CD14-positive monocyte (primary cell): ENCODE results near the gene FGFR2. TPM values are rescaled to one million over a fixed set of nuclear protein-coding genes. Genes with fewer than 3 reads are reported as not detected.

Experiments used
- DNase-seq, 3 donors: peaks; one replicate each; pipeline ENCODE4 v3.0.0-alpha.2; 2011 to 2022
- H2AFZ ChIP-seq: 2 replicates; pipeline ENCODE4 v1.6.0; 2012; ENCODE audit warnings: mild to moderate bottlenecking, low read depth, low read length, inconsistent platforms; ENCODE audit not compliant: insufficient read depth, poor library complexity, severe bottlenecking
- H3K27ac ChIP-seq, 2 donors: 1 replicate in 1 of 2; 2 replicates in 1 of 2; pipeline ENCODE4 v1.5.1; 2012 to 2013; ENCODE audit warnings: low read length in 2 of 2, control low read depth in 1 of 2, inconsistent platforms in 1 of 2, low read depth in 1 of 2, mild to moderate bottlenecking in 1 of 2
- H3K27me3 ChIP-seq, 2 donors: one replicate each; pipeline versions ENCODE4 v1.6.0 to v1.6.1; 2011 to 2013; ENCODE audit warnings: low read length in 2 of 2; ENCODE audit not compliant: control insufficient read depth in 2 of 2, insufficient read depth in 2 of 2
- H3K36me3 ChIP-seq, 2 donors: replicated peaks in 1 of 2; 1 replicate in 1 of 2; 2 replicates in 1 of 2; pipeline versions ENCODE4 v1.5.1 to v1.6.1; 2012 to 2013; ENCODE audit warnings: low read length in 2 of 2, control low read depth in 1 of 2, inconsistent platforms in 1 of 2, mild to moderate bottlenecking in 1 of 2; ENCODE audit not compliant: insufficient read depth in 2 of 2, control insufficient read depth in 1 of 2
- H3K4me1 ChIP-seq, 2 donors: 1 replicate in 1 of 2; 2 replicates in 1 of 2; pipeline versions ENCODE4 v1.5.1 to v1.6.1; 2012 to 2013; ENCODE audit warnings: low read length in 2 of 2, control low read depth in 1 of 2, inconsistent platforms in 1 of 2, mild to moderate bottlenecking in 1 of 2, moderate library complexity in 1 of 2; ENCODE audit not compliant: insufficient read depth in 2 of 2, control insufficient read depth in 1 of 2
- H3K4me2 ChIP-seq: replicated peaks from 2 replicates; pipeline ENCODE3; 2012; ENCODE audit warnings: low read length, moderate library complexity, mild to moderate bottlenecking; ENCODE audit not compliant: poor library complexity, severe bottlenecking; ENCODE audit errors: extremely low read depth
- H3K4me3 ChIP-seq, 3 experiments: fragments of 200-600 bp in 1 of 3; sonication (generic) in 1 of 3; replicated peaks in 1 of 3; 1 replicate in 2 of 3; 2 replicates in 1 of 3; pipeline ENCODE4 v1.5.1; 2011 to 2013; ENCODE audit warnings: low read length in 3 of 3, mild to moderate bottlenecking in 3 of 3, control low read depth in 2 of 3, low read depth in 2 of 3, inconsistent platforms in 1 of 3, moderate library complexity in 1 of 3
- H3K79me2 ChIP-seq: 2 replicates; pipeline ENCODE4 v1.6.0; 2012; ENCODE audit warnings: mild to moderate bottlenecking, control low read depth, inconsistent platforms, low read length, moderate library complexity; ENCODE audit not compliant: insufficient read depth
- H3K9ac ChIP-seq: 2 replicates; pipeline ENCODE4 v1.6.0; 2017; ENCODE audit warnings: low read length, mild to moderate bottlenecking; ENCODE audit not compliant: insufficient read depth, poor library complexity, severe bottlenecking
- H3K9me3 ChIP-seq, 2 donors: replicated peaks in 1 of 2; 1 replicate in 1 of 2; 2 replicates in 1 of 2; pipeline versions ENCODE4 v1.5.1 to v1.6.1; 2012 to 2013; ENCODE audit warnings: low read length in 2 of 2, control low read depth in 1 of 2; ENCODE audit not compliant: control insufficient read depth in 1 of 2, insufficient read depth in 1 of 2
- H4K20me1 ChIP-seq: 2 replicates; pipeline ENCODE4 v1.6.0; 2012; ENCODE audit warnings: mild to moderate bottlenecking, low read length, control low read depth, moderate library complexity; ENCODE audit not compliant: insufficient read depth
- H3K27ac Mint-ChIP-seq, 7 donors: one replicate each; pipeline ENCODE4 v1.8.0; 2020; ENCODE audit warnings: mild to moderate bottlenecking in 7 of 7, mixed read lengths in 7 of 7, moderate library complexity in 6 of 7, inconsistent platforms in 2 of 7
- H3K27me3 Mint-ChIP-seq, 3 donors: one replicate each; pipeline ENCODE4 v1.8.0; 2021 to 2022; ENCODE audit warnings: low read depth in 3 of 3, mild to moderate bottlenecking in 3 of 3, mixed read lengths in 3 of 3, moderate library complexity in 3 of 3, inconsistent platforms in 1 of 3
- H3K36me3 Mint-ChIP-seq, 2 donors: one replicate each; pipeline ENCODE4 v1.8.0; 2020; ENCODE audit warnings: mixed read lengths in 2 of 2, inconsistent platforms in 1 of 2, mild to moderate bottlenecking in 1 of 2
- H3K4me1 Mint-ChIP-seq: one replicate; pipeline ENCODE4 v1.8.0; 2020; ENCODE audit warnings: mild to moderate bottlenecking, mixed read lengths
- H3K4me3 Mint-ChIP-seq, 2 donors: one replicate each; pipeline ENCODE4 v1.8.0; 2020; ENCODE audit warnings: mild to moderate bottlenecking in 2 of 2, mixed read lengths in 2 of 2, moderate library complexity in 1 of 2
- H3K9me3 Mint-ChIP-seq, 7 donors: one replicate each; pipeline ENCODE4 v1.8.0; 2020 to 2022; ENCODE audit warnings: mixed read lengths in 7 of 7, mild to moderate bottlenecking in 6 of 7, moderate library complexity in 6 of 7, inconsistent platforms in 2 of 7
- CTCF ChIP-seq: fragments of 200-600 bp; IDR thresholded peaks from one replicate; pipeline ENCODE4 v1.8.0; 2022; ENCODE audit warnings: antibody characterized with exemption, mild to moderate bottlenecking
- WGBS: methylation state at CpG from one replicate; pipeline ENCODE4 v1.1.5; 2013; ENCODE audit warnings: missing lambda C conversion rate; ENCODE audit not compliant: insufficient coverage; 5-methylcytosine and 5-hydroxymethylcytosine counted together
- intact Hi-C, 2 donors: fragments of 100-400 bp; cut with micrococcal nuclease; formaldehyde crosslinking; loops; one replicate each; pipeline versions ENCODE4 v1.15.0 to v1.15.1; 2023
- polyA plus RNA-seq, 3 donors: library from polyadenylated mRNA; depleted of rRNA in 1 of 3; unstranded in 2 of 3; stranded (reverse) in 1 of 3; fragments of 300-500 nt in 2 of 3; fragments of >200 nt in 1 of 3; fragmentation: Illumina TruSeq in 2 of 3; gene quantifications; 1 replicate in 2 of 3; 2 replicates in 1 of 3; pipeline ENCODE4 v1.2.3, GENCODE V29; 2012 to 2021

FGFR2 gene
- polyA plus RNA-seq, 3 donors, result not detected

DNA sequence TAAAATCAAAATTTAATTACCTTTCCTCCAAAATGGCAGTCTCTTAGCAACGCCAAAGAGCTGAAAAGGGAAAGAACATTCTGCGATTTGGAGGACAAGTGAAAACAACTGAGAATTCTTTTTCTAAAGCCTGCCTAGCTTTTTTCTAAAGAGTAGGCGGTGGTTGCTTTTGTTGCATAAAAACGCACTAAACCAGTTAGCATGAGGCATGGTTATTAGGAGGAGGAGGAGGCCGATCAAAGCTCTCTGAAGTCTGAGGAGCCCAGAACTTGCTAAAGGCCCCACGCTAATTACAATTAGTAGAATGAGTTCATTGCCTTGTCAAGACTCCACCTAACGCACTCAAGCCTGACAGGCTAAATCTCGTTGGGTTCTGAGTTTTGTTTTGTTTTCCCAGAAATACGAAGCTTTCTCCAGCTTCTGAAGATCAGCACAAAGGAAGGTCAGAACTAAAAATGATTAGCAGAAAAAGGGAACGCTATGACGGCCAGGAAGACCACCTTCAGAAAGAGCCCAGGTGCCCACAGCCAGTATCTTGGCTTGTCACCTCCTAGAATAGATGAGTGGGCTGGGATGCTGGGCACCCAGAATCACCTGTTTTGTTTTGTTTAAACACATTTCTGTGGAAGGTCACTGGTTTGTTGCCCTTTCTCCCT lies 72.0 kb downstream of the FGFR2 start:
- Histone ChIP-seq H3K4me2 (no peak overlapping the region), H2AFZ (no peak overlapping the region), H3K27ac (no peak overlapping the region), H4K20me1 (no peaks in the 10 kb centered on the region), H3K9ac (no peak overlapping the region), H3K36me3 (no peaks in the 10 kb centered on the region), H3K4me1 (peaks cover 0 to 4% of the 10 kb centered on the region in 2 donors), H3K27me3 (no peaks in the 10 kb centered on the region), H3K9me3 (no peaks in the 10 kb centered on the region), H3K79me2 (no peaks in the 10 kb centered on the region), H3K4me3 (no peak overlapping the region)
- TF ChIP-seq CTCF, result no peak
- Mint-ChIP-seq H3K9me3 (peaks cover 0 to 4% (median 0%) of the 10 kb centered on the region in 7 donors), H3K36me3 (no peaks in the 10 kb centered on the region), H3K27me3 (peaks cover 0 to 5% (median 3%) of the 10 kb centered on the region in 3 donors), H3K4me3 (peak overlapping the region in 1 of 2 donors; percentile 5), H3K27ac (no peak overlapping the region), H3K4me1 (peaks cover 6% of the 10 kb centered on the region)
- no peak for DNase-seq
- WGBS, result 75% methylated on average over 10 of the region's 11 CpGs
- intact Hi-C loops, result no loop called here

DNA sequence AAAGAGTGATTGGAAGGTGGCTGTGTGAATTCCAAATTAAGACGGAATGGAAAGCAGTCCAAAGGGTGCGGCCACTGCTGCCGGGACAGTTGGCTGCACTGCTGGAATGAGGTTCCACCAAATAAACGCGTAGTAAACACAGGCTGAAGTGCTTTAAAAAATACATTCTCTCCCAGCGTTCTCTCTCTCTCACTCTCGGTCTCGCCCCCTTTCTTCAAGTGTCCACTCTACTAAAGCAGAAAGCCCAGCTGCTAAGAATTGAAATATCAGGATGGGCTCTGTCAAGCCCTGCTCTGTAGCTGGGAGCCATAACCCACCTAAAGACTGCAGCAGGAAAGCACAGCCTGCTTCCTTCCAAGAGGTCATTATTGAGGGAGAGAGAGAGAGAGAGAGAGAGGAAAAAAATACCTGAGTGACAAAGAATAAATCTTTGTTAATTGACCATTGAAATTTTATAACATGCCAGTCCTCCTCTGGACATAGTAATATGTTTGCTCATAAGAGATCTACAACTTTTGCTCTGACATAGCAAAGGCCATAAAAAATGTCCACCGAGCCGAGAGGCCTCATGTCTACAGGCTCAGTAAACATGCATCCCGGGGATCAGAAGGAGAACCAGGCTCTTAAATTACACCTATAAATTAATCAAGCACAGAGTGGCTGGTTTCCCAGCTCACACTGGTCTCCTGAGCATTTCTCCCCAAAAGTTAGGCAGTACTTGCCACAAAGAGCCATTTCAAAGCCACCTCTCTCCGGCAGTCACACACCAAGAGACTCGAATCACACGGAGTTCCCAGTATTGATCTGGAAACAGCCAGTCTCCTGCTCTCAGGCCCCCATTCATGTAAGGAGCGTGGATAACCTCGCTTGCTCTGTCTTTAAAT lies 72.8 kb downstream of the FGFR2 start:
- Histone ChIP-seq H3K9me3 (no peaks in the 10 kb centered on the region), H3K9ac (no peak overlapping the region), H3K36me3 (no peaks in the 10 kb centered on the region), H3K4me3 (no peak overlapping the region), H3K27me3 (no peaks in the 10 kb centered on the region), H3K4me2 (no peak overlapping the region), H3K27ac (no peak overlapping the region), H3K79me2 (no peaks in the 10 kb centered on the region), H2AFZ (no peak overlapping the region), H4K20me1 (no peaks in the 10 kb centered on the region), H3K4me1 (peaks cover 0 to 4% of the 10 kb centered on the region in 2 donors)
- intact Hi-C loops, result no loop called here
- H3K4me3 Mint-ChIP-seq, result no peak overlapping the region
- TF ChIP-seq CTCF, result no peak
- no peak for DNase-seq
- H3K36me3 Mint-ChIP-seq, result no peaks in the 10 kb centered on the region
- peaks cover 0 to 4% (median 0%) of the 10 kb centered on the region in 7 donors for H3K9me3 Mint-ChIP-seq
- H3K27ac Mint-ChIP-seq, result no peak overlapping the region
- 88% methylated on average over 11 of the region's 16 CpGs for WGBS
- H3K4me1 Mint-ChIP-seq, result peaks cover 6% of the 10 kb centered on the region
- H3K27me3 Mint-ChIP-seq, result peaks cover 0 to 5% (median 4%) of the 10 kb centered on the region in 3 donors
